Liver (tissue), 9 donors: ENCODE data around the gene KCNK2. TPM values are rescaled to one million over a fixed set of nuclear protein-coding genes. Genes with fewer than 3 reads are reported as not detected.
"Not testable (repeated sequence)": the region's sequence is repeated elsewhere in the genome, so short reads cannot be mapped to it uniquely, and the experiment has no call there.

Experiments
- DNase-seq: peaks from one replicate; pipeline ENCODE4 v3.0.0-alpha.2; 2017; ENCODE audit warnings: low spot score
- H3K27ac ChIP-seq, 2 donors: one replicate each; pipeline ENCODE4 v1.7.0; 2013; ENCODE audit warnings: inconsistent platforms in 2 of 2, low read length in 2 of 2, control low read depth in 1 of 2, low read depth in 1 of 2, mild to moderate bottlenecking in 1 of 2
- H3K27me3 ChIP-seq, 4 donors: one replicate each; pipeline versions ENCODE4 v1.6.1 to v1.7.0; 2013; ENCODE audit warnings: low read length in 3 of 4, inconsistent platforms in 1 of 4, mild to moderate bottlenecking in 1 of 4, moderate library complexity in 1 of 4; ENCODE audit not compliant: control insufficient read depth in 4 of 4, insufficient read depth in 4 of 4
- H3K36me3 ChIP-seq, 4 donors: one replicate each; pipeline versions ENCODE4 v1.6.1 to v1.7.0; 2013; ENCODE audit warnings: low read length in 3 of 4, mild to moderate bottlenecking in 3 of 4, low read depth in 1 of 4, moderate library complexity in 1 of 4; ENCODE audit not compliant: control insufficient read depth in 4 of 4, insufficient read depth in 3 of 4
- H3K4me1 ChIP-seq, 4 donors: one replicate each; pipeline versions ENCODE4 v1.6.1 to v1.7.0; 2013; ENCODE audit warnings: low read length in 3 of 4, mild to moderate bottlenecking in 3 of 4, moderate library complexity in 1 of 4; ENCODE audit not compliant: control insufficient read depth in 4 of 4, insufficient read depth in 4 of 4
- H3K4me3 ChIP-seq, 3 donors: one replicate each; pipeline versions ENCODE4 v1.6.1 to v1.7.0; 2013; ENCODE audit warnings: low read length in 3 of 3, control low read depth in 1 of 3, low read depth in 1 of 3, mild to moderate bottlenecking in 1 of 3
- H3K9ac ChIP-seq, 2 donors: one replicate each; pipeline ENCODE4 v1.7.0; 2013; ENCODE audit warnings: low read length in 2 of 2, mild to moderate bottlenecking in 2 of 2, moderate library complexity in 2 of 2, control low read depth in 1 of 2, low read depth in 1 of 2
- H3K9me3 ChIP-seq, 4 donors: one replicate each; pipeline versions ENCODE4 v1.6.1 to v1.7.0; 2013; ENCODE audit warnings: low read length in 3 of 4; ENCODE audit not compliant: control insufficient read depth in 4 of 4
- EGR1 ChIP-seq, 2 donors: IDR thresholded peaks; 2 replicates each; pipeline ENCODE4 v1.6.1; 2016 to 2018; ENCODE audit warnings: antibody characterized with exemption in 2 of 2, low read depth in 2 of 2
- FOXA1 ChIP-seq: IDR thresholded peaks from 2 replicates; pipeline ENCODE4 v1.6.1; 2016; ENCODE audit warnings: antibody characterized with exemption
- FOXA2 ChIP-seq: IDR thresholded peaks from 2 replicates; pipeline ENCODE4 v1.6.1; 2016; ENCODE audit warnings: antibody characterized with exemption
- GABPA ChIP-seq, 2 donors: IDR thresholded peaks in 1 of 2; conservative IDR thresholded peaks in 1 of 2; 2 replicates each; pipeline ENCODE4 v1.6.1; 2016; ENCODE audit warnings: antibody characterized with exemption in 2 of 2, mild to moderate bottlenecking in 1 of 2, moderate library complexity in 1 of 2
- HNF4A ChIP-seq, 2 donors: conservative IDR thresholded peaks; 2 replicates each; pipeline ENCODE4 v1.6.1; 2016; ENCODE audit warnings: antibody characterized with exemption in 2 of 2, mild to moderate bottlenecking in 2 of 2
- HNF4G ChIP-seq: IDR thresholded peaks from 2 replicates; pipeline ENCODE4 v1.6.1; 2016; ENCODE audit warnings: antibody characterized with exemption
- JUND ChIP-seq, 2 donors: IDR thresholded peaks; 2 replicates each; pipeline ENCODE4 v1.6.1; 2016; ENCODE audit warnings: antibody characterized with exemption in 2 of 2
- NR2F2 ChIP-seq: IDR thresholded peaks from 2 replicates; pipeline ENCODE4 v1.6.1; 2016; ENCODE audit warnings: antibody characterized with exemption
- RAD21 ChIP-seq, 2 donors: IDR thresholded peaks; 2 replicates each; pipeline ENCODE4 v1.6.1; 2016; ENCODE audit warnings: antibody characterized with exemption in 2 of 2, mild to moderate bottlenecking in 2 of 2
- RXRA ChIP-seq, 2 donors: IDR thresholded peaks; 2 replicates each; pipeline ENCODE4 v1.6.1; 2017 to 2018; ENCODE audit warnings: antibody characterized with exemption in 2 of 2, mild to moderate bottlenecking in 1 of 2
- SP1 ChIP-seq: IDR thresholded peaks from 2 replicates; pipeline ENCODE4 v1.6.1; 2018; ENCODE audit warnings: antibody characterized with exemption, mild to moderate bottlenecking
- TAF1 ChIP-seq: conservative IDR thresholded peaks from 2 replicates; pipeline ENCODE4 v1.6.1; 2016; ENCODE audit warnings: antibody characterized with exemption, mild to moderate bottlenecking
- YY1 ChIP-seq: IDR thresholded peaks from 2 replicates; pipeline ENCODE4 v1.6.1; 2016; ENCODE audit warnings: antibody characterized with exemption, mild to moderate bottlenecking
- ZBTB33 ChIP-seq: IDR thresholded peaks from 2 replicates; pipeline ENCODE4 v1.6.1; 2016; ENCODE audit warnings: antibody characterized with exemption
- WGBS: extraction: QIAGEN DNeasy Blood & Tissue Kit; methylation state at CpG from one replicate; pipeline ENCODE4 v1.1.7; 2013; 5-methylcytosine and 5-hydroxymethylcytosine counted together
- polyA plus RNA-seq, 2 donors: library from polyadenylated mRNA; stranded (reverse) in 1 of 2; unstranded in 1 of 2; fragments of 200-250 nt in 1 of 2; fragments of >200 nt in 1 of 2; fragmentation: Nextera tagmentation in 1 of 2; extraction: Ambion mirVana in 1 of 2; gene quantifications; one replicate each; pipeline versions ENCODE4 v1.2.1 to v1.2.3, GENCODE V29; 2013 to 2015
- total RNA-seq, 2 donors: library from RNA; depleted of rRNA; stranded (reverse); fragments of >200 nt; gene quantifications; one replicate each; pipeline ENCODE4 v1.2.3, GENCODE V29; 2014
- TF ChIP-seq, protein P1 (sequence below): IDR thresholded peaks from 2 replicates; pipeline ENCODE4 v1.6.1; 2016; ENCODE audit warnings: antibody characterized with exemption
- TF ChIP-seq, protein P2 (sequence below): IDR thresholded peaks from 2 replicates; pipeline ENCODE4 v1.6.1; 2016; ENCODE audit warnings: antibody characterized with exemption
- TF ChIP-seq, protein P3 (sequence below): fragments of 150-350 bp; IDR thresholded peaks from 2 replicates; pipeline ENCODE4 v1.5.1; 2017; ENCODE audit warnings: improper control_type of control experiment, low read depth, low read length; ENCODE audit not compliant: missing input control
- TF ChIP-seq, protein P4 (sequence below): IDR thresholded peaks from 2 replicates; pipeline ENCODE4 v1.6.1; 2016; ENCODE audit warnings: antibody characterized with exemption, mild to moderate bottlenecking
- donor health status: healthy.
- donor health status: healthy.
- donor health status: healthy.
- donor health status: healthy.
- donor health status: healthy.

KCNK2 gene
- total and polyA plus RNA-seq, 4 donors = 0.01 to 0.08 TPM; not detected in 2

GRCh38 chr1:215156232-215156631 lies 73.7 kb downstream of the KCNK2 start:
- no peak for DNase-seq
- H3K4me1 ChIP-seq = no peaks in the 10 kb centered on the region
- TF ChIP-seq HNF4G = no peak
- TF ChIP-seq FOXA1 = no peak
- TF ChIP-seq, protein P1, sequence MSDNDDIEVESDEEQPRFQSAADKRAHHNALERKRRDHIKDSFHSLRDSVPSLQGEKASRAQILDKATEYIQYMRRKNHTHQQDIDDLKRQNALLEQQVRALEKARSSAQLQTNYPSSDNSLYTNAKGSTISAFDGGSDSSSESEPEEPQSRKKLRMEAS = no peak
- no peak for TF ChIP-seq NR2F2
- TF ChIP-seq HNF4A (conservative IDR thresholded peaks at IDR 0.05) = no peak
- no peak for TF ChIP-seq RXRA (IDR thresholded peaks at IDR 0.05)
- TF ChIP-seq, protein P2, sequence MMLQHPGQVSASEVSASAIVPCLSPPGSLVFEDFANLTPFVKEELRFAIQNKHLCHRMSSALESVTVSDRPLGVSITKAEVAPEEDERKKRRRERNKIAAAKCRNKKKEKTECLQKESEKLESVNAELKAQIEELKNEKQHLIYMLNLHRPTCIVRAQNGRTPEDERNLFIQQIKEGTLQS = no peak
- no peak for TF ChIP-seq GABPA (IDR thresholded peaks at IDR 0.05 in 1 of 2, conservative IDR thresholded peaks at IDR 0.05 in 1 of 2)
- TF ChIP-seq EGR1 (IDR thresholded peaks at IDR 0.05; ENCODE audit: low read depth in 2 of 2) = no peak
- TF ChIP-seq RAD21 (IDR thresholded peaks at IDR 0.05) = no peak
- no peak overlapping the region for H3K27ac ChIP-seq
- H3K4me3 ChIP-seq = no peak overlapping the region
- 84% methylated on average over 1 of the region's 1 CpG for WGBS
- H3K36me3 ChIP-seq = no peaks in the 10 kb centered on the region
- H3K9me3 ChIP-seq = peaks cover 0 to 2% (median 0%) of the 10 kb centered on the region in 4 donors
- H3K27me3 ChIP-seq = no peaks in the 10 kb centered on the region
- no peak overlapping the region for H3K9ac ChIP-seq

DNA sequence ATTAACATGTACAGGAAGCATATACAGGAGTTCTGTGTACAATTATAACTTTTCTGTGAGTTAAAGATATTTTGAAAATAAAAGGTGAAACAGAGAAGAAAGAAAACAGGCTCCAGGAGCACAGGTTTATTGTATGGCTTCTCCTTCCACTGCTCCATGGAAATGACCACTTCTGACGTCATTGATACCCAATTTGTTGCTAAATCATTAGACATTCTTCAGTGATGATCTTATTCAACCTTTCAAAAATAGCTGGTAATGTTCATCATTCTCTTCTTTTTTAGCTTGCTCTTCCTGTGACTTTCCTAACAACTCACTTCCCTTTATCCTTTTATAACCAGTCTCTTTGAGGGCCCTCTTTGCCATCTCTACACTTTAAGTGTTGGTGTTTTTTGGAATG lies 77.8 kb downstream of the KCNK2 start:
- DNase-seq = no peak
- H3K4me3 ChIP-seq = no peak overlapping the region
- 47% methylated on average over 1 of the region's 1 CpG for WGBS
- peaks cover 0 to 2% (median under 1%) of the 10 kb centered on the region in 4 donors for H3K9me3 ChIP-seq
- no peak overlapping the region for H3K9ac ChIP-seq
- no peaks in the 10 kb centered on the region for H3K36me3 ChIP-seq
- TF ChIP-seq, protein P1 = no peak
- TF ChIP-seq, protein P3, sequence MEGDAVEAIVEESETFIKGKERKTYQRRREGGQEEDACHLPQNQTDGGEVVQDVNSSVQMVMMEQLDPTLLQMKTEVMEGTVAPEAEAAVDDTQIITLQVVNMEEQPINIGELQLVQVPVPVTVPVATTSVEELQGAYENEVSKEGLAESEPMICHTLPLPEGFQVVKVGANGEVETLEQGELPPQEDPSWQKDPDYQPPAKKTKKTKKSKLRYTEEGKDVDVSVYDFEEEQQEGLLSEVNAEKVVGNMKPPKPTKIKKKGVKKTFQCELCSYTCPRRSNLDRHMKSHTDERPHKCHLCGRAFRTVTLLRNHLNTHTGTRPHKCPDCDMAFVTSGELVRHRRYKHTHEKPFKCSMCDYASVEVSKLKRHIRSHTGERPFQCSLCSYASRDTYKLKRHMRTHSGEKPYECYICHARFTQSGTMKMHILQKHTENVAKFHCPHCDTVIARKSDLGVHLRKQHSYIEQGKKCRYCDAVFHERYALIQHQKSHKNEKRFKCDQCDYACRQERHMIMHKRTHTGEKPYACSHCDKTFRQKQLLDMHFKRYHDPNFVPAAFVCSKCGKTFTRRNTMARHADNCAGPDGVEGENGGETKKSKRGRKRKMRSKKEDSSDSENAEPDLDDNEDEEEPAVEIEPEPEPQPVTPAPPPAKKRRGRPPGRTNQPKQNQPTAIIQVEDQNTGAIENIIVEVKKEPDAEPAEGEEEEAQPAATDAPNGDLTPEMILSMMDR = no peak
- TF ChIP-seq GABPA (IDR thresholded peaks at IDR 0.05 in 1 of 2, conservative IDR thresholded peaks at IDR 0.05 in 1 of 2) (no peak), SP1 (no peak), JUND (IDR thresholded peaks at IDR 0.05) (no peak), FOXA2 (no peak), ZBTB33 (no peak), FOXA1 (no peak), NR2F2 (no peak), RAD21 (IDR thresholded peaks at IDR 0.05) (no peak), TAF1 (no peak), HNF4G (no peak), EGR1 (IDR thresholded peaks at IDR 0.05; ENCODE audit: low read depth in 2 of 2) (no peak), HNF4A (conservative IDR thresholded peaks at IDR 0.05) (no peak), YY1 (no peak)
- TF ChIP-seq, protein P4, sequence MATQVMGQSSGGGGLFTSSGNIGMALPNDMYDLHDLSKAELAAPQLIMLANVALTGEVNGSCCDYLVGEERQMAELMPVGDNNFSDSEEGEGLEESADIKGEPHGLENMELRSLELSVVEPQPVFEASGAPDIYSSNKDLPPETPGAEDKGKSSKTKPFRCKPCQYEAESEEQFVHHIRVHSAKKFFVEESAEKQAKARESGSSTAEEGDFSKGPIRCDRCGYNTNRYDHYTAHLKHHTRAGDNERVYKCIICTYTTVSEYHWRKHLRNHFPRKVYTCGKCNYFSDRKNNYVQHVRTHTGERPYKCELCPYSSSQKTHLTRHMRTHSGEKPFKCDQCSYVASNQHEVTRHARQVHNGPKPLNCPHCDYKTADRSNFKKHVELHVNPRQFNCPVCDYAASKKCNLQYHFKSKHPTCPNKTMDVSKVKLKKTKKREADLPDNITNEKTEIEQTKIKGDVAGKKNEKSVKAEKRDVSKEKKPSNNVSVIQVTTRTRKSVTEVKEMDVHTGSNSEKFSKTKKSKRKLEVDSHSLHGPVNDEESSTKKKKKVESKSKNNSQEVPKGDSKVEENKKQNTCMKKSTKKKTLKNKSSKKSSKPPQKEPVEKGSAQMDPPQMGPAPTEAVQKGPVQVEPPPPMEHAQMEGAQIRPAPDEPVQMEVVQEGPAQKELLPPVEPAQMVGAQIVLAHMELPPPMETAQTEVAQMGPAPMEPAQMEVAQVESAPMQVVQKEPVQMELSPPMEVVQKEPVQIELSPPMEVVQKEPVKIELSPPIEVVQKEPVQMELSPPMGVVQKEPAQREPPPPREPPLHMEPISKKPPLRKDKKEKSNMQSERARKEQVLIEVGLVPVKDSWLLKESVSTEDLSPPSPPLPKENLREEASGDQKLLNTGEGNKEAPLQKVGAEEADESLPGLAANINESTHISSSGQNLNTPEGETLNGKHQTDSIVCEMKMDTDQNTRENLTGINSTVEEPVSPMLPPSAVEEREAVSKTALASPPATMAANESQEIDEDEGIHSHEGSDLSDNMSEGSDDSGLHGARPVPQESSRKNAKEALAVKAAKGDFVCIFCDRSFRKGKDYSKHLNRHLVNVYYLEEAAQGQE = no peak
- H3K27ac ChIP-seq = no peak overlapping the region
- H3K27me3 ChIP-seq = no peaks in the 10 kb centered on the region
- H3K4me1 ChIP-seq = no peaks in the 10 kb centered on the region

DNA sequence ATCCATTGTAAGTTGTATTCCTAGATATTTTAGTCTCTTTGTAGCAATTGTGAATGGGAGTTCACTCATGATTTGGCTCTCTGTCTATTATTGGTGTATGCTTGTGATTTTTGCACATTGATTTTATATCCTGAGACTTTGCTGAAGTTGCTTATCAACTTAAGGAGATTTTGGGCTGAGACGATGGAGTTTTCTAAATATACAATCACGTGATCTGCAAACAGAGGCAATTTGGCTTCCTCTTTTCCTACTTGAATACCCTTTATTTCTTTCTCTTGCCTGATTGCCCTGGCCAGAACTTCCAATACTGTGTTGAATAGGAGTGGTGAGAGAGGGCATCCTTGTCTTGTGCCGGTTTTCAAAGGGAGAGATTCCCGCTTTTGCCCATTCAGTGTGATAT lies 80.6 kb downstream of the KCNK2 start:
- H3K4me1 ChIP-seq, H3K27ac ChIP-seq, H3K4me3 ChIP-seq, DNase-seq, H3K27me3 ChIP-seq, H3K36me3 ChIP-seq, H3K9ac ChIP-seq, H3K9me3 ChIP-seq: not testable (repeated sequence)
- WGBS = 85% methylated on average over 4 of the region's 4 CpGs
